Activated CD8-positive, alpha-beta memory T cell treated with anti-CD3 and anti-CD28 coated beads for 24 hours (primary cell): ENCODE measurements around the gene HCK.
"Not testable (repeated sequence)": the region's sequence is repeated elsewhere in the genome, so short reads cannot be mapped to it uniquely, and the experiment has no call there.

ENCODE experiments used
- DNase-seq: peaks from one replicate; pipeline ENCODE4 v3.0.0-alpha.2; 2020

Gene HCK

GRCh38 chr20:32031007-32031958 lies 20.8 kb upstream of the HCK start:
- peak; percentile 86 for DNase-seq

GRCh38 chr20:32033316-32033715 lies 18.7 kb upstream of the HCK start:
- no peak for DNase-seq

- DNase-seq = not testable (repeated sequence)
Observed at GRCh38 chr20:32033721-32034120, 18.3 kb upstream of the HCK start.

GRCh38 chr20:32034581-32035425 lies 17.2 kb upstream of the HCK start:
- no peak for DNase-seq

- no peak for DNase-seq
Observed at GRCh38 chr20:32035426-32035779, 16.6 kb upstream of the HCK start.

GRCh38 chr20:32036252-32036651 lies 15.8 kb upstream of the HCK start:
- DNase-seq = no peak

- DNase-seq = no peak
Observed at GRCh38 chr20:32036716-32037485, 15.1 kb upstream of the HCK start.

- DNase-seq = no peak
Observed at GRCh38 chr20:32037929-32038328, 14.1 kb upstream of the HCK start.

- no peak for DNase-seq
Observed at GRCh38 chr20:32040142-32040953, 11.7 kb upstream of the HCK start.

GRCh38 chr20:32045999-32046398 lies 6.0 kb upstream of the HCK start:
- DNase-seq = no peak

GRCh38 chr20:32050324-32050841 lies 1.7 kb upstream of the HCK start:
- no peak for DNase-seq

GRCh38 chr20:32050851-32051556 lies 1.0 kb upstream of the HCK start:
- no peak for DNase-seq

GRCh38 chr20:32051720-32052089 lies 337 bp upstream of the HCK start:
- no peak for DNase-seq

- no peak for DNase-seq
Observed at GRCh38 chr20:32052778-32053362, 828 bp downstream of the HCK start.

- no peak for DNase-seq
Observed at GRCh38 chr20:32053648-32054047, 1.6 kb downstream of the HCK start.

GRCh38 chr20:32056708-32057483 lies 4.9 kb downstream of the HCK start:
- no peak for DNase-seq

GRCh38 chr20:32057656-32058184 lies 5.7 kb downstream of the HCK start:
- DNase-seq = no peak

GRCh38 chr20:32059189-32059588 lies 7.1 kb downstream of the HCK start:
- no peak for DNase-seq

- DNase-seq = no peak
Observed at GRCh38 chr20:32062776-32063170, 10.7 kb downstream of the HCK start.

GRCh38 chr20:32063695-32064094 lies 11.7 kb downstream of the HCK start:
- no peak for DNase-seq
